Activated gamma-delta T cell (primary cell): Measurements from ENCODE around the gene SLX9.

Experiments
- DNase-seq: peaks from one replicate; lab custom pipeline; 2025; lab: John Stamatoyannopoulos, UW

SLX9 gene

GRCh38 chr21:44947930-44948331 is 8.1 kb downstream of the SLX9 start:
- no peak for DNase-seq

DNA sequence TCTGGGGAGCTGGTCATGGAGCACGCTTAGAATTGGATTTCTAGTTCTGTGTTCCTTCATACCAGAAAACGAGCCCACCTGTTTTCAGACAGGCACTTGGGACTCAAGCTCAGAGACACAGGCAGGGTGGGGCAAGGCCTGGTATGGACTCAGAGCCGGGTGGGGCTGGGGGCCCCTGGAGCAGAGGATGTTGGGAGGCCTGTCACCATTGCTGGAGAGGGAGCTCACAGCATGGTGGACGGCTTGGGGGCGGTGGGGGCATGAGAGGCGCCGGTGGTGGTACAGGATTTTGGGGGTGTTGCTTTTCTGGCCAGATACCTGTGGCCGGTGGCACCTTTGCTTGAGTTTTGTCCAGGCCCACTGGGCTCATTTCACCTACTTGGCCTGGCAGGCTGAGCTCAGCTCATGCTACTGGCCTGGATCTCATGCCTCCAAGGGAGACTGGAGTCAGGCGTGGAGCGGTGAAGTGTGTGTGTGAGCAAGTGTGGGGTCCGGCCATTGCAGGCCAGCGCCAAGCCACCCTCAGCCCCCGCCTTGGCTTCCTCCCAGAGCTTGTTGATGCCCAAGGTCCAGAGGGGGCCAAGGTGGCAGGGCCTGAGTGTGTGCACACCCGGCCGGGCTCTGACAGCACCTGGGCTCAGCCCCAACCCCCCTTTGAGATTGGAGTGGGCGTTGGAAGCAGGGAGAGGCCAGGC is 8.7 kb downstream of the SLX9 start:
- DNase-seq: no peak

DNA sequence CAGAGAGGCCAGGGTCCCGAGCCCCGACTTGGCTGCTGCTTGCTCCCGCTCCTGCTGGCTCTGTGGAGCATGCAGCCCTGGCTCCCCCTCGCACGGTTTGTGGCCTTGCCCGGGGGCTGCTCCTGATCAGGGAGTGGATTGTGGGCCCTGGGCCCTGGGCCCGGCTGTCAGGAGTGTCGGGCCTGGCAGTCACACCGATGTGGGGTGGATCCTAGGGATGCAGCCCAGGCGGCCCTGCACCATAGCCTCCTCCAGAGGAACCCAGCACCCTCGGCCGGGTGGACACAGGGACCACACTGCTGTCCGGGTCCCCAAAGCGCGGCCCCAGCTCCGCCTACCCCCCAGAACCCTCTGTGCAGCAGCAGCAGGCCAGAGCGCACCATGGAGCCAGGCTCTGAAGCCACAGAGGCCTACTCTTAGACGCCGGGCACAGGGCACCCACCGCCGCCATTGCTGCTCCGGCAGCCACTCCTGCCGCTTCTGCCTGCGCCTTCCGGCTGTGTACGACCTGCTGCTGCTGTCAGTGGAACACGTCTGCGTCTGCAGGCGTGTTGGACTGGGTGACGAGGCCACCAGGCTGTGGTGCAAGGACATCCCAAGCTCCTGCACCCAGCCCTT is 9.4 kb downstream of the SLX9 start:
- no peak for DNase-seq

DNA sequence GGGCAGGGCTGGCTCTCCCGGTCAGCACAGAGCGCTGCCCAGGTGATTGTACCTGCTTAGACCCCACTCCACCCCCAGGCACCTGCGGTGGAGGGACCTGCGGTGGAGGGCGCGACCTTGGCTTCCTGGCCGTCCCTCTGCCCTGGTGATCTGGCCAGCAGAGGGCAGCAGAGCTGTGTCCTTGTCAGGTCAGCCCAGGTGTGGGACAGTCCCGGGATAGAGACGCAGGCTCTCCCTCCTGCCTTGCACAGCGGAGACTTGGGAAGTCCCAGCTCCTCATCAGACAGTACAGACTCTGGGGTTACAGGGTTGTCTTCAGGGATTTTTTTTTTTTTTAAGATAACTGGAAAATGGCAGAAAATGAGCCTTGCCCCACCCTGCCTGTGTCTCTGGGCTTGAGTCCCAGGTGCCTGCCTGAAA is 10.0 kb downstream of the SLX9 start:
- DNase-seq: no peak

DNA sequence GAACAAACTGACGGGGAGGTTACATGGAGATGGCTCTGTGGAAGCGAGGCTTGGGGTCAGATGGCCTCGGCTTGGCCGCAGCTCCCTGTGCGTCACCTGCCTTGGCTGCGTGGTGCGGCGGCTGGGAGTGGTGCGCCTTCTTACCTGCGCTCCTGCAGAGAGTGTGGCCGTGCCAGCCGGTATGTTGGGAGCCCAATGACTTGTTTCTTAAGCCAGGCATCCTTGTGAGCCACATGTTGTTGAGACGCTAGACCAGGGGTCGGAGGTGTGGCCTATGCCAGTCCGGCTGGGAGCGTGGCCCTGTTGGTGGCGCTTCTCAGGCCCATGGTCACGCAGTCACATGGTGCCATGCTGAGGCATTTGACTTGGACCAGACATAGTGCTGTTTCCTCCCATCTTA is 10.5 kb downstream of the SLX9 start:
- no peak for DNase-seq

- no peak for DNase-seq
Measured at GRCh38 chr21:44951186-44951915, 11.5 kb downstream of the SLX9 start.

DNA sequence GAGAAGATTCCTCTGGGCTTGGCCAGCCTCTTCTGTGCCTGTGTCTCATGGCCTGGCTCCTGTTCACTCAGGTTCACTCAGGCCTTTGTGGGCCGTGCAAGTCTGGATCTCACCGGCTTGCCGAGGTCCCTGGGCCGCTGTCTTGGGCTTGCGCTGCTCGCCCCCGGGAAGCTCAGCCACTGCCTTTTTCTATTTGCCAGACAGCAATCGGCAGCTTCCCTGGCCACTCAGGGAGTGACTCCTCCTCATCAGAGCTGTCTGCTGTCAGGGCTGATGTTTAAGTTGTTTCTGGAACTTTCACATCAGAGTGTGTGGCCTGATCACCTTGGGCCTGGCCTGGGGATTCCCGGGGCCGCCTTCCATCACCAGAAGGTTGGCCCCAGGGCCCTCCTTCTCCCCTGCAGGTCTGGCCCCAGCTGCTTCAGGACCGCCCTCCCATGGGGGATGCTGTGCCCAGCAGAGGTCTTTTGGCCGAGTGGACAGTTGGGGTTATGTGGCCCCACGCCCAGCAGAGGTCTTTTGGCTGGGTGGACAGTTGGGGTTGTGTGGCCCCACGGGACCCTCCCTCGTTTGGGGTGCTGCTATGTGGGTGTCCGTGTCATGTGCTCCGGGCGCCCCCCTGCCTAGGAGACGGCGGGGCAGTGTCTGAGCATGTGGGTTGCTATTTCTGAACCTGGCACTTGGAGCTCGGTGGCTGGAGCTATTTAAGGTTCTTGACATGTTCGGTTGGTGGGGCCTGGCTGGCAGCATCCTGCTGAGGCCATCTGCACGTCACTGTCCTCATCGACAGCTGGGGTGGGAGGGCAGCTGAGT is 12.5 kb downstream of the SLX9 start:
- DNase-seq: no peak

DNA sequence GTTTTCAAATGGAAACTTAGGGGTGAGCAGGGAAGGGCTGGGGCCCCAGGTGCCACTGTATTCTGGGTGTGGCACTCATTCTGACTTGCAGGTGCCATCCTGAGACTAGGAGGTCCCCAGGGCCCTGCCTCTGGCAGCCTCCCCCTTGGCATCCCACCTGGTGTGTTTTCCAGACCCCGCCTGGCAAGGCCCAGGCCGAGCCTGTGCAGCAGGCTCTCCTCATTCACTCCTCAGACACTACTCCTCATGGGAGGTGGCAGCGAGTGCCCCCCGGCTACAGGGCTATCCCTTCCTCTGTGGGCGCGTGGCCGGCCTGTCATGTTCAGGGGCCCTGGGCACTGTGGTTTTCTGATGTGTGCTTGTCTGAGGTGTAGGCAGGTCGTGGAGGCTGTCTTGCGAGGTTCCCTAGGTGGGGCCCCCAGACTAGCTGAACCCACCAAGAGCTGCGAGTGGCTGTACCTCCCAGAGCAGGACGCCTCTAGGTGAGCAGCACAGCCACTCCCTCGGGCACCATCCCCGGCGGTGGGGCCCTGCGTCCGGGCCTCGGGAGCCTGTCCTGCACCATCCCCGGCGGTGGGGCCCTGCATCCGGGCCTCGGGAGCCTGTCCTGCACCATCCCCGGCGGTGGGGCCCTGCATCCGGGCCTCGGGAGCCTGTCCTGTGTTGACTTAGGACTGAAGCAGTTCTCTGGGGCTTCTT is 13.2 kb downstream of the SLX9 start:
- DNase-seq: no peak

- DNase-seq: no peak
Measured at GRCh38 chr21:44953628-44954021, 13.8 kb downstream of the SLX9 start.

GRCh38 chr21:44954281-44954771 is 14.5 kb downstream of the SLX9 start:
- DNase-seq: no peak

GRCh38 chr21:44955141-44955797 is 15.4 kb downstream of the SLX9 start:
- no peak for DNase-seq

DNA sequence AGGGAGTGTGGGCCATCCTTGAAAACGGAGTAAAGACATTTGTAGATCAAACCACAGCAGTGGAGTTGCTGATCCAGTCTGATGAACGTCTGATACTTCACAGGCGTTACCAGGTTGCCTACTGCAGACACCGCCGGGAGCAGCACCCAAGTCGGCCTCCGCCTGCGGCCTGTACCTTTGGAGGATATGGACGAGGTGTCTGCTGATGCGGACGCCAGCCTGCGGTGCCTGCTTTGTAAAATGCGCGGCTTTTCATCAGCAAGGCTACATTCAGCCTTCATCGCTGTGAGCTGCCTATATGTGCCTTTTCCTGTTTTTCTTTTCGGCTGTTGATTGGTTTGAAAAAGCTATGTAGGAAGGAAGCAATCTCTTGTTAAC is 16.0 kb downstream of the SLX9 start:
- no peak for DNase-seq

DNA sequence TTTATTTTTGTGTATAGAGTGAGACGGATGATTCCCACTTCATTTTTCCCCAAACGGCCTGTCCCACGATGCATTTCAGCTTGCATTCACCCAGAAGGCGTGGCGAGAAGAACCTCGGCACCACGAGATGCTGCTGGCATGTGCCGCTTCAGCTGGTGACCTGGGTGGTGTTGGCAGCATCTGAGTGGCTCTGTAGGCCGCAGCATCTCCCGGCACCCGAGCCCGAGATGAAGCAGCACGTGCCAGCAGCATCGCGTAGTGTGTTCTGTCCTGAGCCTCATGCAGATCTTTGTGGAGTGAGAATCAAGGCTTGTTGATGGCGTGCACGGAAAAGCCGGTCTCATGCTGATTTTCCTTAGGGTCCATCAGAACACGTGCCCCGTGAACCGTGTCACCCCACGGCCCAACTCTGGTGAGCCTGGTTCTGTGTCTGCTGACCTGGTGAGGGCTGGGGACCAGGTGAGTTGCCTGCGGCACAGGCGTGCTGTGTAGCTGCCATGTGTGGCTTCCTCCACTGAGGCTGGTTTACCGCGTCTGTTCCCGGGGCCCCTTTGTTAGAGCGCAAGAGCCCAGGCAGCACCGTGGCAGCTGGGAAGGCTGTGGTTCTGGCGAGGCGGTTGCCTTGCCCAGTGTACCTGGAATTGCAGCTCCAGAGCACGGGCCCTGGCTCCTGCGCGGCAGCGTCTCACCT is 16.7 kb downstream of the SLX9 start:
- no peak for DNase-seq

GRCh38 chr21:44957047-44957831 is 17.4 kb downstream of the SLX9 start:
- no peak for DNase-seq

DNA sequence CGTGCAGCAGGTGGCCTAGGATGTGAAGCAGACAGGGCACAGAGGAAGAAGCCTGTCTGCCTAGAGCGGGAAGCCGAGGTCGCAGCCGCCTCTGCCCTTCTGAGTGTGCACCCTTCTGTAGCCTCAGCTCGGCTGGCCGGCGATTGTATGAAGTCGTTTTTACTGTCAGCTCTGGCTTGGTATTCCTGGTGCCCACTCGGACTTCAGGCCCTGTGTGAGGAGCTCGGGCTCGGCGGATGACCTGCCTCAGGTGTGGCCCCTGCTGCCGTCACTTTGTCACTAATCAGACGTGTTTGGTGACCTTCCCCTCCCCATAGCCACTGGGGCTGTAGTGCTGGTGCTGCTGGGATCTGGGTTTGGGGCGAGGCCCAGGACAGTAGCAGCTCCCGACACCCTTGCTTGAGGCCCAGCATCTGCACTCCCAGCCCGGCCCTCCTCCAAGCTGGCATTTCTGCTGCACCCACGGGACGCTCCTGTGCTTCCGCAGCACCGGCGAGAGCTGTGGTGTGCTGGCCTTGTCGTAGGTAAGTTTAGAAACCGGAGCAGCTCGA is 18.1 kb downstream of the SLX9 start:
- DNase-seq: no peak

DNA sequence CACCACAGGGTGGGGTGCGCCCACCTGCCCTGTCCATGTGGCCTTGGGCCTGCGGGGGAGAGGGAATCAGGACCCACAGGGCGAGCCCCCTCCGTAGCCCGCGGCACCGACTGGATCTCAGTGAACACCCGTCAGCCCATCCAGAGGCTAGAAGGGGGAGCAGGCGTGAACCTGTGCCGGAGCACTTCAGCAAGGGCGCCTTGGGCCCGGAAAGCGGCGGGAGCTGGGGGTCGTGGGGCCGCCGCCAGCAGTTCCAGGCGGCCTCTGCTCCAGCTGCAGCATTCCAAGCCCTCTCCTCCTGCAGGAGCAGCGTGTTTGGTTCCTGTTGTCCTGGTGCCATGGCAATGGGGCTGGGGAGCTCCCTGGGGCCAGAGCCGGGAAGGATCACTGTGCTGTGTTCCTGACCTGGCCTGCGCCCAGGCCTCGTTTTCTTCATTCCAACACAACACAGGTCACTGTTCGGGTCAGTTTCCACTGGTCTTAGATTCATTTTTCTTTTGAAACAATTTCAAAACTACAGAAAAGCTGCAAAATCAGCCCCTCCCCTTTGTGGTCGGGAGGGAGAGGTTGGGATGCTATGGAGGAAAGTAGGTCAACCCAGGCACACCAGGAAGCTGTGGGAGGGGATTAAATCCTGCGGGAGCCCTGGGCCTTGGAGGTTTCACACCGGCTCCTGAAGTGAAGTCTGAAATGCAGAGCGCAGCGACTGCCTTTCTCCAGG is 18.8 kb downstream of the SLX9 start:
- no peak for DNase-seq

- no peak for DNase-seq
Measured at GRCh38 chr21:44959376-44960091, 19.7 kb downstream of the SLX9 start.
